ENCODE measurements around the gene ARHGEF37. TPM values are rescaled to one million over a fixed set of nuclear protein-coding genes. Genes with fewer than 3 reads are reported as not detected.

ARHGEF37 gene, protein sequence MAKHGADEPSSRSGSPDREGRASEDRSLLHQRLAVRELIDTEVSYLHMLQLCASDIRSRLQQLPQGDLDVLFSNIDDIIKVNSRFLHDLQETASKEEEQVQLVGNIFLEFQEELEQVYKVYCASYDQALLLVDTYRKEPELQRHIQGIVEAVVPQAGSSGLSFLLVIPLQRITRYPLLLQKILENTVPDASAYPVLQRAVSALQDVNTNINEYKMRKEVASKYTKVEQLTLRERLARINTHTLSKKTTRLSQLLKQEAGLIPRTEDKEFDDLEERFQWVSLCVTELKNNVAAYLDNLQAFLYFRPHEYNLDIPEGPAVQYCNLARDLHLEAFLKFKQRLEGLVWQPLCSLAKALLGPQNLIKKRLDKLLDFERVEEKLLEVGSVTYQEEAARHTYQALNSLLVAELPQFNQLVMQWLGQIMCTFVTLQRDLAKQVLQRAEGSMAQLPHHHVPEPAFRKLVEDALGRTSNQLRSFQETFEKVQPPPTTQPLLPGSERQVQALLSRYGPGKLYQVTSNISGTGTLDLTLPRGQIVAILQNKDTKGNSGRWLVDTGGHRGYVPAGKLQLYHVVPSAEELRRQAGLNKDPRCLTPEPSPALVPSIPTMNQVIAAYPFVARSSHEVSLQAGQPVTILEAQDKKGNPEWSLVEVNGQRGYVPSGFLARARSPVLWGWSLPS
- total RNA-seq = 1.9 and 2.4 TPM in 2 replicates

DNA sequence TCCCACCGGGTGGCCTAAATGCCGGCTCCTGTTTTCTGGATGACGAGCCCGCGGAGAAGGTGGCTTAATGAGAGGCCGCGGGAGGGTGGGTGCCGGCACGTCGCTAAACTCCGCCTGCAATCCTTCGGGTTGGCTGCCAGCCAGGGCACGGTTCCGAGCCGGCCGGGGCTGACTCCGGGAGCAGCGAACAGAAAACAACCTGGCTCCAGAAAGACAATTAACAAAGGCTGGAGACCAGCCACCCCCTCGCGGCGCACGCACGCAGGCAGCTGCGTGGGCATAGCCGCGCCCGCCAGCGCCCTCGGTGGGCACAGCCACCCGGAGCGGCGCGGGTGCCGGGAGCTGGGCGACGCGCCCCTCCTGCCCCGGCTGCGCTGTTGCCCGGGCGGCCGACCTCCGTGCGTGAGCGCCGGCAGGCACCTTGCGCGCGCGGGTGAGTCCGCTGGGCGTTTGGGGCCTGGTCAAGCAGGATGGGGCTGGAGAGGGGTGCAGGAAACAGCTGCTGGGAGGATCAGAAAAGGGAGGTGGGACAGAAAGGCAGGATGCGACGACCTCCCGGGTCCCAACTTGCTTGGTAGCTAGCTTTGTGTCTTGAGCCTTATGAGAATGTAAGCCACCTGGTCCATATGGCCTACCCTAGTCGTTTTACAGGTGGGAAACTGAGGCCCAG lies at the start of gene ARHGEF37:
Gene ARHGEF37, plus strand, starts transcription at position 307 of the 670 bp plus-strand sequence. CDS start 16,272 bp downstream, outside the sequence.

DNA sequence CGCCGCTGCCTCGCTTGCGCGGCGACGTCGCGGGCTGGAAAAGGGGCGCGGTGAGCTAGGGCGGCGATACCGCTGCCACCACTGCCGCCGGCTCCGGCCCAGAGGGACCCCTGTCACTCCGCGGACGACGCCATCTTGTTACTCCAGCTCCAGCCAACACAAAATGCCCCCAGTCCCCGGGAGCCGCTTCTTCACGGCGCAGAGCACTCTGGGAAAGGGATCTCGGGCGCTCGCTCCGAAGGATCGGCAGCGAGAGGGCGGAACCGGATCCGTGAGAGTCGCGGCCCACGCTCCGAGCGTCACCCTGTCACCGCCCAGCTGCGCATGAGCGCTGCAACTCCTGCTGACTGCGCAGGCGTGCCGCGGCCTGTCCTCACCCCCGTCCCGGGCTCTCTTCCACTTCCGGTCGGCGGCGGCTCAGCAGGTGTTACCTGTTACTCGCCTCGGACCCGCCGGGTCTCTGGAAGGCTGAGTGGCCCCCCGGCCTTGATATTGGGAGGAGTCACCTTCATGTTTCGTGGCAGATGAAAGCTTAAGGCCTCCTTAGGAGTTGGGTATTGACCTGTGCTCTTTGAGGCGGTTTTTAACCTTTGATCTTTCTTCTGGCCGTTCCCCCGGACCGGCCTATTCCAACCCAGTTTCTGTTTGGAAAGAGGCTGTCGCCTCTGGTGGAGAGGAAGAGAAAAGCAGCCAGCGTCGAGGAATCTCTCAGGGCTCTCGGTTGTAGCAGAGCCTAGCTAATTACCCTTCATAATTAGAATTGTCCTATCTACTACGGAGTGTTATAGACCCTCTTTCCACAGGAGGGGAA lies 29.9 kb upstream of the ARHGEF37 start, which contains the start of gene CSNK1A1:
Gene CSNK1A1, minus strand, starts transcription at position 213 of the 811 bp plus-strand sequence. CDS start 475 bp downstream, outside the sequence.

Small RNA genes lying within 50 kb of the gene (small RNA-seq; reads per million reads assigned to genes)
- gene RNU6-588P = not detected

Other genes starting within 250 kb of the ARHGEF37 start
- gene GRPEL2, start 236.0 kb upstream of the ARHGEF37 start, total RNA-seq = 21.5 and 23.2 TPM in 2 replicates
- 3.2 and 4.2 TPM in 2 replicates for gene PCYOX1L, start 223.5 kb upstream of the ARHGEF37 start, total RNA-seq
- not detected in 2 replicates for gene IL17B, start 202.2 kb upstream of the ARHGEF37 start, total RNA-seq
- 469 and 504 TPM in 2 replicates for gene CSNK1A1, start 30.1 kb upstream of the ARHGEF37 start, total RNA-seq
- gene PPARGC1B, start 148.8 kb downstream of the ARHGEF37 start, total RNA-seq = 0.97 and 1.2 TPM in 2 replicates